Neural crest cell (in vitro differentiated cells): Measurements from ENCODE around the gene HOXA4. TPM values are rescaled to one million over a fixed set of nuclear protein-coding genes. Genes with fewer than 3 reads are reported as not detected.

ENCODE experiments used
- DNase-seq: peaks from one replicate; pipeline ENCODE4 v3.0.0; 2021; ENCODE audit warnings: low read depth, mixed read lengths, low spot score
- H3K27ac Mint-ChIP-seq: one replicate; pipeline ENCODE4 v1.8.0; 2021; ENCODE audit warnings: mild to moderate bottlenecking, mixed read lengths; ENCODE audit not compliant: unreplicated experiment
- H3K27me3 Mint-ChIP-seq: 2 replicates; pipeline ENCODE4 v1.8.0; 2021; ENCODE audit warnings: low read depth, mild to moderate bottlenecking, mixed read lengths
- H3K36me3 Mint-ChIP-seq: 2 replicates; pipeline ENCODE4 v1.8.0; 2021; ENCODE audit warnings: low read depth, mild to moderate bottlenecking, mixed read lengths
- H3K4me1 Mint-ChIP-seq: 2 replicates; pipeline ENCODE4 v1.8.0; 2021; ENCODE audit warnings: mixed read lengths
- H3K4me3 Mint-ChIP-seq: one replicate; pipeline ENCODE4 v1.8.0; 2021; ENCODE audit warnings: mild to moderate bottlenecking, mixed read lengths
- H3K9me3 Mint-ChIP-seq: 2 replicates; pipeline ENCODE4 v1.8.0; 2021; ENCODE audit warnings: mixed read lengths
- total RNA-seq: library from RNA; stranded (reverse); gene quantifications from 2 replicates; pipeline ENCODE4 v1.2.1, GENCODE V29; 2021
- TF ChIP-seq, protein P1 (sequence below): fragments of 200-600 bp; sonication (generic); conservative IDR thresholded peaks from 2 replicates; pipeline ENCODE4 v1.5.0; 2021; ENCODE audit warnings: antibody characterized with exemption, mild to moderate bottlenecking

Gene HOXA4
- total RNA-seq, 1 donor from 2014 or later, result 0.68 TPM

DNA sequence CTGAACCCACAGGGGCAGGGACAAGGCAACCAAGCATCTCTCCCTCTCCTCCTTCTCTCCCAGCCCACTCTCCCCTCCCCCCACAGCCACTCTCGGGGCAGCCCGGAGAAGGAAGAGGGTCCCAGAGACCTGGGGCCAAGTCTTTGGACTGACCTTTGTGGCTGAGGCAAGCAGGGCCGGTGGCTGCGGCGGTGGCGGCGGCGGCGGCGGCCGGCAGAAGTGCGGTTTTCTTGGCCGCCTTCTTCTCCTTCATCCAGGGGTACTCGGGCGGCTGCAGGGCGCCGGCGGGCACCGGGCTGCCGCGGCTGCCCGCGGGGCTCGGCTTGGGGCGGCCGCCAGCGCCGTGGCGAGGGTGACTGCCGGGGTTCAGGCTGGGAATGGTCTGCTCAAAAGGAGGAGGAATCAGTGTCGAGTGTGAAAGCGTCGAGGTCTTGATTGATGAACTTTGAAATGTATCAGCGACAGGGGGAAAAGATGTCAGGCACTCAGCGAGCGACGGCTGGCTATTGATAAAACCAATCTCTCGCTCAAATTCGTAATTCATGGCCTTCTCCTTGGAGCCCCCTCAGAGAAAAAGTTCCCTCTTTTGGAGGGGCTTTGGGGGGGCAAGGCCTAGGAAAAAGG, 28.5 kb downstream of the HOXA4 start:
- H3K4me1 Mint-ChIP-seq, result peaks cover 85% of the 10 kb centered on the region
- H3K27ac Mint-ChIP-seq, result peak overlapping the region; percentile 99
- no peaks in the 10 kb centered on the region for H3K9me3 Mint-ChIP-seq
- DNase-seq, result no peak
- H3K36me3 Mint-ChIP-seq, result peaks cover 33% of the 10 kb centered on the region
- peak overlapping the region; percentile 99 for H3K4me3 Mint-ChIP-seq
- TF ChIP-seq, protein P1, sequence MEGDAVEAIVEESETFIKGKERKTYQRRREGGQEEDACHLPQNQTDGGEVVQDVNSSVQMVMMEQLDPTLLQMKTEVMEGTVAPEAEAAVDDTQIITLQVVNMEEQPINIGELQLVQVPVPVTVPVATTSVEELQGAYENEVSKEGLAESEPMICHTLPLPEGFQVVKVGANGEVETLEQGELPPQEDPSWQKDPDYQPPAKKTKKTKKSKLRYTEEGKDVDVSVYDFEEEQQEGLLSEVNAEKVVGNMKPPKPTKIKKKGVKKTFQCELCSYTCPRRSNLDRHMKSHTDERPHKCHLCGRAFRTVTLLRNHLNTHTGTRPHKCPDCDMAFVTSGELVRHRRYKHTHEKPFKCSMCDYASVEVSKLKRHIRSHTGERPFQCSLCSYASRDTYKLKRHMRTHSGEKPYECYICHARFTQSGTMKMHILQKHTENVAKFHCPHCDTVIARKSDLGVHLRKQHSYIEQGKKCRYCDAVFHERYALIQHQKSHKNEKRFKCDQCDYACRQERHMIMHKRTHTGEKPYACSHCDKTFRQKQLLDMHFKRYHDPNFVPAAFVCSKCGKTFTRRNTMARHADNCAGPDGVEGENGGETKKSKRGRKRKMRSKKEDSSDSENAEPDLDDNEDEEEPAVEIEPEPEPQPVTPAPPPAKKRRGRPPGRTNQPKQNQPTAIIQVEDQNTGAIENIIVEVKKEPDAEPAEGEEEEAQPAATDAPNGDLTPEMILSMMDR, result no peak
- H3K27me3 Mint-ChIP-seq, result peaks cover 98% of the 10 kb centered on the region

DNA sequence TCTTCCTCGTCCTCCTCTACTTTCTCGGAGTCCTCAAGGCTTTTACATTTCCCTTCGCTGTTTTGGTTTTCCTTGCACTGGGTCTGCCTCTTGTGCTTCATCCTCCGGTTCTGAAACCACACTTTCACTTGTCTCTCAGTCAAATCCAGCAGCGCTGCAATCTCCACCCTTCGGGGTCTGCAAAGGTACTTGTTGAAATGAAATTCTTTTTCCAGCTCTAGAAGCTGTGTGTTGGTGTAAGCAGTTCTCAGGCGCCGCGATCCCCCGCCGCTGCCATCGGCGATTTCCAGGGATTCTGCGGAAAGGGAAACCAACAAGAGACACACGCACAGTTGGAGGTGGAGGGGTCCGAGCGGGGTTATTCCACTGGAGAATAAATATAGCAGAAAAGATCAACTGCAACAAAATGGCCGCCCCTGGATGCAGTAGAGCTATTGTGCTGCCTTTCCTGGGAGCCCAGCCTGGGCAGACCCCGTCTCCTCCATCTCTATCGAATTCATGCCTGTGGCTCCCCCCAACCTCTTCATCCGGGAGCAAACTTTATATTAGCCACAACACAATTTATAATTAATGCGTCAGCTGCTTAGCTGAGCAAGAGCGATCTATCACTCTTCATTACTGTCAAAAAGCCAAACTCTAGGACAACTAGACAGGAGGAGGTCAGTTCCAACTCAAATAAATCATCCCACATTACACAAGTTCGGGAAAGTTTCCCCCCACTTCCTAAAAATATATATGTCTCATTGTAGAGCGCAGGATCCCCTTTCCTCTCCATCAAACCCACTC, 29.2 kb downstream of the HOXA4 start:
- no peaks in the 10 kb centered on the region for H3K9me3 Mint-ChIP-seq
- TF ChIP-seq, protein P1, result no peak
- H3K4me3 Mint-ChIP-seq, result peak overlapping the region; percentile 99
- peaks cover 82% of the 10 kb centered on the region for H3K4me1 Mint-ChIP-seq
- peaks cover 97% of the 10 kb centered on the region for H3K27me3 Mint-ChIP-seq
- peaks cover 34% of the 10 kb centered on the region for H3K36me3 Mint-ChIP-seq
- peak overlapping the region; percentile 99 for H3K27ac Mint-ChIP-seq
- DNase-seq, result no peak

DNA sequence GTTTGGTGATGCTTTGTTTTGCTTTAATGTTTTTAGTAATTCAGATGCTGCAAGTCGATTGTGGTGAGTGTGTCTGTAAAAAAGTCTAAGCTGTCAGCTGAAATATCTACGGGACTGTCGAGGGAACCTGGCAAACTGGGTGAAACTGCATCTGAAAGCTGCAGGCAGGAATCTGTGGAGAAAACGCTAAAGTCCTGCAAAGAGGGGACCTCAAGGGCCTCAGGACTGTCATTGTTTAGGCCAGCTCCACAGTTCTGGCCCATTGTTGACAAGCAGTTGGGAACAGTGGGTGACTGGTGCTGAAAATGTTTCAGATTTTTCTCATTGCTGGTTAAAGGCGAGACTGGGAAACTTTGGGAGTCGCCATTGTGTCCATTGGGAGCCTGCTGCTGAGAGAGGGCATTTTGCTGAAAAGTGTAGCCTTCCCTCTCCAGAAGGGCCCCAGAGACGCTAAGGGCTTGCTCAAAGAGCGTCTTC, 29.8 kb downstream of the HOXA4 start:
- Mint-ChIP-seq H3K36me3 (peaks cover 34% of the 10 kb centered on the region), H3K27ac (peak overlapping the region; percentile 99), H3K27me3 (peaks cover 94% of the 10 kb centered on the region), H3K9me3 (no peaks in the 10 kb centered on the region), H3K4me3 (peak overlapping the region; percentile 99), H3K4me1 (peaks cover 78% of the 10 kb centered on the region)
- TF ChIP-seq, protein P1, result no peak
- DNase-seq, result no peak

DNA sequence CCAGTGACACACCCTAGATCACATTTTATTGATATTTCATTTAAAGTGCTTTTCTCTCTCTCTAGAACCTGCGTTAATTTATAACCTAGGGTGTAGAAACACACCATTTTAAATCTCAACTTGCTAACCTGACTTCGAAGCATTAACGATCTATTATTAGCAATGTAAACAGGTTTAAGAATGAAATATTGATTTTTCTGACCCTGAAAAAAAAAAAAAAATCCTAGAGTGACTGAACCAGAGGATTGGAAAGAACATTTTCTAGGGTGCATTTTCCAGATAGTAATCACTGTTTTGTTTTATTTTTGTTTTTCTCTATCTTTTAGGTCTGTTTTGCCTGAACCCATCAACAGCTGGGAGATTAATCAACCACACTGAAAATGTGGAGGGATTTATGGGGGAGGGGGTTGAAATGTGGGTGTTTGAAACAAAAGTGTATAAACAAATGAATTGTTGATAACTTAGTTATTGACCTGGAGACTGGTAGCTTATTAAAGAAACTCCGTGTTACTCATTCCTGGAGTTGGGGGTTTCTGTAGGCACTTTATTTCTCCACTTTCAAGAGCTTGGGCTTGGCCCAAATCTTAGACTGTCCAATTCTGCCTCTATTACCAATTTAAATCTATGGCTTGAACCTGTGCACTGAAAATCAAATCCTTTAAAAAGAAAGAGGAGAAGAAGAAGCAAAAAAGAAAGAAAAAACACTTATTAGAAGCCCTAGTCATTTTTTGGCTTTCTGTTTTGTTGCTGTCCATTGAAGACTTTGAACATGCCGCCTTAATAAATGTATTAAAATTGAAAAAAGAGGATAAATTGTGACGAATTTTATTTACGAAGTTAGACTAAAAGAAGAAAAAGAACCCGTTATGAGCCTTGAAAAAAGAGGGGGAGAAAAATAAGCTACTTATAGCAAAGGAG, 30.8 kb downstream of the HOXA4 start:
- Mint-ChIP-seq H3K4me3 (peak overlapping the region; percentile 99), H3K9me3 (no peaks in the 10 kb centered on the region), H3K4me1 (peaks cover 80% of the 10 kb centered on the region), H3K36me3 (peaks cover 36% of the 10 kb centered on the region), H3K27ac (peak overlapping the region; percentile 99), H3K27me3 (peaks cover 94% of the 10 kb centered on the region)
- DNase-seq, result no peak
- TF ChIP-seq, protein P1, result no peak
